Tongue (tissue), 3 donors: ENCODE measurements around the gene ADGRL1. TPM values are rescaled to one million over a fixed set of nuclear protein-coding genes. Genes with fewer than 3 reads are reported as not detected.

Source experiments
- DNase-seq: peaks from one replicate; pipeline ENCODE4 v3.0.0-alpha.2; 2015
- small RNA-seq: library from RNA; depleted of rRNA; stranded (forward); fragments of <200 nt; gene quantifications from one replicate; pipeline ENCODE3, GENCODE V24; 2014; ENCODE audit warnings: low replicate concordance
- total RNA-seq: library from RNA; depleted of rRNA; stranded (reverse); fragments of >200 nt; gene quantifications from one replicate; pipeline ENCODE4 v1.2.3, GENCODE V29; 2014

Gene ADGRL1
- total RNA-seq, 1 donor from 2014 or later: 18.2 TPM

DNA sequence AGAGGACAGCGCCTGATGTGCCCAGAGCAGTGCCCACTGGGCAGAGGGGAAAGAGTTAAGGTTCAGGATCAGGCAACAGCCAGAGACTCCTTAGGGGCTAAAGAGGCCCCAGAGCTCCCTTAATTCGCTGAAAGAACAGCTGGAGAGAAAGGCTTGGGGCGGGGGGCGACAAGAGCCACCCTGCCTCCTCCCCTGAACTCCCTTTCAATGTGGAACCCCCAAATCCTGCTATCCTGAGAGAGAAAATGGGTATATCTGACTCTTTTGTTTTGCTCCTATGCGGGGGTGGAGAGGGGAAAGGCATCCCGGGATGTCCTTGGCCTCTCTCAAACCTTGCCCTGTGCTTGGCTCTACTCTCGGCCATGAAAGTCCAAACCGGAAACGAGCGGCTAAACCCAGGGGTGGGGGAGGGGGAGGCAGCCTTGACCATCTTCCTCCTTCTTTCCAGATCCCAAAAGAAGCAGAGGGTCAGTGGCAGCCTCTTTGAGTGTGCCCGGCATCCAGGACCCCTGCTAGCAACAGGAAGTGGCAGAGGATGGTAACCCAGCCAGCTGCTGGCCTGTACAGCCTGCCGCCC lies 93.1 kb downstream of the ADGRL1 start:
- DNase-seq: no peak

- no peak for DNase-seq
Observed at GRCh38 chr19:14112051-14112808, 93.7 kb downstream of the ADGRL1 start.

DNA sequence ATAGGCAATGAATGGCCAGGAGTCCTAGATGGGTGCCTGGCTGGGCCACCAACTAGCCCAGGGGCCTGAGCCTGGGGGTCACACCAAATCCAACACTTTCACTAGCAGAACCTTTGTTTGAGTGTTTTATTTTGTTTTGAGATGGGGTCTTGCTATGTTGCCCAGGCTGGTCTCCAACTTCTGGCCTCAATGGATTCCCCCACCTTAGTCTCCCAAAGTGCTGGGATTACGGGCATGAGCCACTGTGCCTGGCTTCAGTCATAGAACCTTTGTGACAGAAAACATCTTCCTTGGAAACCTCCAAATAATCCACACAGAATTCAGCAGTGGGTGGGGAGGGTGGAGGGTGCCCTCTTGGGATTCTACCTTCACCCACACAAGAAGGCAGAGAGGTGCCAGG lies 94.5 kb downstream of the ADGRL1 start:
- no peak for DNase-seq

- DNase-seq: no peak
Observed at GRCh38 chr19:14110650-14111049, 95.3 kb downstream of the ADGRL1 start.

DNA sequence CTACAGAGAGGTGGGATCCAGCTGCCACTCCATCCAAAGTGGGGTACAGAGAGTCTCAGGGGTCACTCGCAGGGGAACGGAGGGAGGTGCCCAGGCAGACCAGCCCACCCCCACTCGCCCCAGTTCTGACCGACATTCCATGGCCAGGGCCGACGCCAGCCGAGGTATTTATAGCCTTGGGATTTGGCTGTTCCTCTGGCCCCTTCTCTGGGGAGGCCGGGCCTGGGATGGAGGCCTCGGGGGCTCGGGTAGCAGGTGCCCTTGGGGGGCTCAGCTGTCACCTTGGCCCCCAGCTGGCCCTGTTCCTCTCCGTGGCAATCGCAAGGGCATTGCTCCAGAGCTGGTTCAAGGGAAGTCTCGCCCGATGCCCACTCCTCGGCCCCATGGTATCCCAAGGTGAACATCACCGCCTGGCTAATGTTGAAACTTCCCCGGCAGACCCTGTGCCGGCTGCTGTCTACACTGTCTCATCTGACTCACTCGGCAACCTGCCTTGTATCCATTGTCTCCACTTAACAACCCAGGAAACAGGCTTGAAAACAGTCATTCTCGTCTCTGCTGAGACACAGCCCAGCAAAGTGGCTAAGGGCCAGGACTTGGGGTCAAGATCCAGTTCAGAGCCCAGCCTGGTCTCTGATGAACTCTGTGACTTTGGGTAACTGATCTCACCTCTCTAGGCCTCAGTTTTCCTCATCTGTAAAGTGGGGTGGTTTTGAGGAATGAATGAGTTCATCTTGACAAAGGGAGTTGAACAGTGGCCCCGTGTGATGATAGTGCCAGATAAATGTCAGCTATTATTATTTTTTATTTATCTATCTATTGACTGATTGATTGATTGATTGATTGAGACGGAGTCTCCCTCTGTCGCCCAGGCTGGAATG lies 98.1 kb downstream of the ADGRL1 start:
- peak; percentile 70 for DNase-seq

DNA sequence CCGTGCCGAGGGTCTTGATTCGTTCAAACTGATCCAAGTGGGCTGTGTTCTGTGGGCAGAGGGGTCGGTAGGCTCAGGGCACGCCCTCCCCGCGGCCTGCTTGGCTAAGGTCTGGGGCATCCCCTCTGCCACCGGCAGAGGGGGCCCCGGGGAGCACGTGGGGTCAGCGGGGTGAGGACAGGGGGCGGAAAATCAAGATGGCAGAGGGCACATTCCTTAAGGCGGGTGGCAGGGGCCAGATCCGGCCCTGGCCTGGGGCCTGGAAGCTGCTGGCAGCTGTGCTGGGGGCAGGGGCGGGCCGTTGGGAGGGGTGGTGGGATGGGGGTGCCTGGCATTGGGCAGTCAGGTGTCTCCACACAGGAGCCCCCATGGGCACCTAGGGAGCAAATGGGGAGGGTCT lies 99.1 kb downstream of the ADGRL1 start:
- DNase-seq: no peak

DNA sequence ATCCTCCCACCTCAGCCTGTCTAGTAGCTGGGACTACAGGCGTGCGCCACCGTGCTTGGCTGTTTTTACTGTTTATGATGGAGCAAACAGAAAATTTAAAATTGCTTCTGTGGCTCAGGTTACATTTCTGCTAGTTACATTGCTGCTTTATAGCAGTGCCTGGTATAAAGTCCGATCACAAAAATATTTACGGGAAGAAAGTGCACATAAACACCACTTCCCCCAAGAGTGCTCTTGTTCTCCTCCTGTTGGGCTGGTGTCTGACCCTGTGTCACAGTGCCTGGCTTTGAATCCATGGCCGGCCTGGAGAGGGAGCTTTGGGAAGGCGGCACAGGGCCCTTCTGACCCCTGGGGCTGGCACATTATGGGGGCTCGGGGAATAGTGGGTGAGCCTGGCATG lies 100.3 kb downstream of the ADGRL1 start:
- no peak for DNase-seq

- no peak for DNase-seq
Observed at GRCh38 chr19:14103310-14103709, 102.7 kb downstream of the ADGRL1 start.

DNA sequence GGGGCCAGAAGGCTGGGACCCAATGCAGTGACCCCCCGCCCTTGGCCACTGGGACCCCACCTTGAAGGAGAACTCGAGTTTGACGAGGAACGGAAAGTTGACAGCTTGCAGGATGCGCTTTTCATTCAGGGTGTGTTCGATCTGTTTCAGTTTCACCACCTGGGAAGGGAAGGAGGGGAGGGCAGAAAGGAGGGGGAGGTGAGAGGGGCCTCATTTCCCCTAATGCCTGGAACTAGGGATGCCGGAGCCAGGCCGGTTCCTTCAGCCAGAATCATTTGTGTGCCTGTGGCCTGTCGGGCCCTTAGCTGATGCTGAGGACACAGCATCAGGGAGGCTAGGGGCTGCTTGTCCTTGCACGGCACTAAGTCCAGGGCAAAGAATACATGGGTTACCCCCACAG lies 103.2 kb downstream of the ADGRL1 start:
- DNase-seq: no peak

DNA sequence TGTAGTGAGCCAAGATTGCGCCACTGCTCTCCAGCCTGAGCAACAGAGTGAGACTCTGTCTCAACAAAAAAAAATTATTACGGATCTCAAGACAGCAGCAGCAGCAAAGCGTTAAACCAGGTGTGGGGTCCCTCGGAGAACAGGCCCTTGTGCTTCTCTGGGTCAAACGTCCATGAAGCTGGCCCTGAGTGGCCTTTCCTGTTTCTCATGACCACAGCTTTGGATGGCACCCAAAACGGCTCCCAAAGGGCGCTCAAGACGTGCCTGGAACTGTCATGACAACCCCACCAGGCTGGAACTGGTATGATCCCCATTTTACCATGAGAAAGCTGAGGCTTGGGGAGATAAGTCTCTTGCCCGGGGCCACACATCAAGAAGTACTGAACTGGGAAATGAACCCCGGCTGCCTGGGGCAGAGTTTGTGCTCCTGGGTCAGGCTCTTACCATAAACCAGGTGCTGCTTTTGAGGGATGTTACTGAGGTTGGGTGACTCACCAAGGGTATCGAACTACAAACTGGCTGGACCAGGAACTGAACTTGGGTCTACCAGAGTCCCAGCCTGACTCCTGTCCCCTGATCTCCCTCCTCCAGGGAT lies 103.8 kb downstream of the ADGRL1 start:
- no peak for DNase-seq

GRCh38 chr19:14101003-14101545 lies 104.9 kb downstream of the ADGRL1 start:
- DNase-seq: no peak

Small RNA genes within 50 kb of the gene (small RNA-seq; reads per million reads assigned to genes)
- not detected for gene RN7SL231P

Other genes with a start within 250 kb of the ADGRL1 start
- gene RFX1, start 199.8 kb downstream of the ADGRL1 start, total RNA-seq: 4.3 TPM
- not detected for gene RLN3, start 178.0 kb downstream of the ADGRL1 start, total RNA-seq
- 4.3 TPM for gene IL27RA, start 174.4 kb downstream of the ADGRL1 start, total RNA-seq
- 0.21 TPM for gene PALM3, start 144.1 kb downstream of the ADGRL1 start, total RNA-seq
- gene MISP3, start 133.4 kb downstream of the ADGRL1 start, total RNA-seq: 1.5 TPM
- not detected for gene C19orf67, start 120.4 kb downstream of the ADGRL1 start, total RNA-seq
- gene SAMD1, start 115.4 kb downstream of the ADGRL1 start, total RNA-seq: 24.7 TPM
- gene PRKACA, start 88.4 kb downstream of the ADGRL1 start, total RNA-seq: 209 TPM
- gene ASF1B, start 69.6 kb downstream of the ADGRL1 start, total RNA-seq: 6.7 TPM
- 32.5 TPM for gene ADGRE5, start 175.3 kb upstream of the ADGRL1 start, total RNA-seq
- gene DDX39A, start 213.2 kb upstream of the ADGRL1 start, total RNA-seq: 48.2 TPM
- 83.0 TPM for gene PKN1, start 227.1 kb upstream of the ADGRL1 start, total RNA-seq